Left lobe of liver (tissue), 2 donors: ENCODE results near the gene LAMC3. TPM values are rescaled to one million over a fixed set of nuclear protein-coding genes. Genes with fewer than 3 reads are reported as not detected.
A peak's percentile ranks its signal among the peaks of the same experiment; 100 is the strongest.
"Not testable (repeated sequence)": the region's sequence is repeated elsewhere in the genome, so short reads cannot be mapped to it uniquely, and the experiment has no call there.

Experiments used
- ATAC-seq: fragments of 200-7000 bp; cut with Tn5 transposase; one replicate; pipeline ENCODE4 v1.9.1; 2020; ENCODE audit warnings: mild to moderate bottlenecking, moderate library complexity
- DNase-seq: peaks from one replicate; pipeline ENCODE4 v3.0.0-alpha.2; 2020; ENCODE audit warnings: low spot score
- total RNA-seq: library from RNA; stranded (reverse); gene quantifications from one replicate; pipeline ENCODE4 v1.2.1, GENCODE V29; 2021
- donor health status: DM: no; HTN: no; CAD: no; lungs with moderate emphysema.
- donor health status: DM: no; HTN: yes; CAD: no.

The LAMC3 gene
- total RNA-seq, 1 donor from 2014 or later: 7.1 TPM

DNA sequence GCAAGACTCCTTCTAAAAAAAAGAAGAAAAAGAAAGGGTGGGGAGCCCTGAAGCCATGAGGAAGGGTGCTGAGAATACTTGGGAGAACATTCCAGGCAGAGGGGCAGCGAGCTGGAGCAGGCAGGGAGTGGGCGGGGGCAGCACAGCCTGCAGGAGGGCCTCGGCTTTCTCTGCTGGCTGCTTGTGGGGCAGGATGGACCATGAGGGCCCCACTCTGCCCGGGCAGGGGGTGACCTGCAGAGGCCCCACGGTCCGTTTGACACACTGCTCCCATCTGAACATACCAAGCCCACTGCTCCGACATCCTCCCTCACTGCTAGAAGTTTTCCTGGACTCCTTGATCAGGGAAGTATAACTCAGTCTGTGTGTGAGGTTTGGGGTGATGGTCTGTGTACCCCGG is 104.7 kb downstream of the LAMC3 start:
- DNase-seq: no peak
- no peak for ATAC-seq

DNA sequence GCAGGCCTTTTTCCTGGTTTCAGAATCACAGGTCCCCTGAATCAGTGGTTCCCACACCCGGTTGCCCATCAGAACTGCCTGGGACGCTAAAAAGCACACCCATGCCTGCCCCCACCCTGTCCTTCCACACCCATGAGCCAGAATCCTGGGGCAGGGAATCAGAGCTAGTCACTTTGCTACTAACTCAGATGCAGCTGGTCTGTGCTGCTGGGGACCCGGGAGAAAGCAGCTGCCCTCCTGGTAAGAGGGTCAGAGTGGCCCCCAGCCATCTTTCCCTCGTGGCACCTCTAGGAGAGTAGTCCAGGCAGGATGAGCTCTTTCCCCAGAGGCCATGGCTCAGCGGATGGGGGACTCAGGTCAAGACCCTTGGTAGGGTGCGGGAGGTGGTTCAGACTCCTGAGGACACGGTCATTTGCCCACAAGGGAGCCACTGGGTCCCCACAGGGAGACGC is 105.1 kb downstream of the LAMC3 start:
- ATAC-seq: no peak
- no peak for DNase-seq

DNA sequence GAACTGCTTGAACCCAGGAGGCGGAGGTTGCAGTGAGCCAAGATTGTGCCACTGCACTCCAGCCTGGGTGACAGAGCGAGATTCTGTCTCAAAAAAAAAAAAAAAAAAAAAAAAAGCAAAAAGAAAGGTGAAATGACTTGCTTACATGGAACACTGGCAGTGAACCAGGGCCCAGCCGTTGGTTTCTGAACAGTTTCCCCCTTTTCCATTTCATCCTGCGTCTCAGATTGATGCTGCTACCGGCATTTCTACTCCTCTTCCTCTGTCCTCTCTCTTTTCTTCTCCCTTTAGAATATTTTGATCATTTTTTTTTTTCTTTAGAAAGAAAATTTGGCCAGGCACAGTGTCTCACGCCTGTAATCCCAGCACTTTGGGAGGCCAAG is 106.4 kb downstream of the LAMC3 start:
- not testable (repeated sequence) for DNase-seq, ATAC-seq

DNA sequence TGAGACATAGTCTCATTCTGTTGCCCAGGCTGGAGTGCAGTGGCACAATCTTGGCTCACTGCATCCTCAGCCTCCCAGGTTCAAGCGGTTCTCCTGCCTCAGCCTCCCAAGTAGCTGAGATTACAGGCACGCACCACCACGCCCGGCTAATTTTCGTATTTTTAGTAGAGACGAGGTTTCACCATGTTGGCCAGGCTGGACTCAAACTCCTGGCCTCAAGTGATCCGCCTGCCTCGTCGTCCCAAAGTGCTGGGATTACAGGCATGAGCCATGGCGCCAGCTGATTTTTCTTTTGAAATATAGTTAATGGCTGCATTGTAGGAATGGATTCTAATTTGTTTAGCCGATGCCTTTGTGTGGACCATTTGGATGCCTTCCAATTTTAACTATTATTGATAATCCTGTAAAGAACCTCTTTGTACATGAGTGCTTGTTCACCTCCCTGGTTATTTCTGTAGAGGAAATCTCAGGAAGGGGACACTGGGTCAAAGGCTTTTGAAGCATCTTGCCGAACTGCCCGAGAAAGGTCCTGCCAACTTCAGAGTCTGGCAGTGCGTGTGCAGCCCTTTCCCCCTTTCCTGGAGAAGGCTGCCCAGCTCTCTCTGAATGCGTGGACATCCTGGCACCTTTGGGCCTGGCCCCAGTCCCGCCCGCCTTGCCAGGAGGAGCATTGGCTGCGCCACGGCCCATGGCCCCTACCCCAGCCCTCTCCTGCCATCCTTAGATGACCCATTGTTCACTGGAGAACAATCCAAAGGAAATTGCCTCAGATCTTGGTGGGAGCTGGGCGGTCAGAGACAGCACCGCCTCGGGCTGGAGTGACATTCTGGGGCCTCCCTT is 107.5 kb downstream of the LAMC3 start:
- peak; percentile 18 for ATAC-seq
- DNase-seq: peak; percentile 42

DNA sequence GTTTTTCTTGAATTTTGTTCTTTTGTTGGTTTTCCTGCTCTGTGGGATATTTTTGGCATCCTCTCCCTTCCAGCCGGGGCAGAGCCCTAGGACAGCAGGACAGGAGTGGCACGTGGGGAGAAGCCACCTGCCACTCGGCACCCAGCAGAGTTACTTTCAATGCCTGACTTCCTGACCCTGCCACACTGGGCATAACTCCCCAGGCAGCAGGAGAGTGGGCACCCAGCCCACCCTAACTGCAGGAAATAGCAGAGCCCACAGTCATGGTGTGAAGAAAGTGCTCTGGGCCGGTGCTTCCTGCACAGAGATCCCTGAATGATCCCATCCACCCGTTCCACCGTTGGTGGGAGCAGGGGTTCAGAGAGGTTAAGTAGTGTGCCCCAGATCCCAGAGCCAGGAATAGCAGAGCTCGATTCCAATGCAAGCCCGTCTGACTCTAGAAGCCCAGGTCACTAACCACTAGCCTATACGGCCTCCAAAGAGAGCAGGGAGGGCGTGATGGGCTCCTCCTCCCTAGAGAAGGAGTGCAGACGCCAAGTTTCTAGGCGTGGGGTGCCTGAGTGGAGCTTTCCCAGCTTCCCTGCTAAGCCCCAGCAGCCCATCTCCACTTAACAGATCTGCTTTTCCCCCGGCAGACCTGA is 108.3 kb downstream of the LAMC3 start:
- DNase-seq: peak; percentile 34
- ATAC-seq: no peak

DNA sequence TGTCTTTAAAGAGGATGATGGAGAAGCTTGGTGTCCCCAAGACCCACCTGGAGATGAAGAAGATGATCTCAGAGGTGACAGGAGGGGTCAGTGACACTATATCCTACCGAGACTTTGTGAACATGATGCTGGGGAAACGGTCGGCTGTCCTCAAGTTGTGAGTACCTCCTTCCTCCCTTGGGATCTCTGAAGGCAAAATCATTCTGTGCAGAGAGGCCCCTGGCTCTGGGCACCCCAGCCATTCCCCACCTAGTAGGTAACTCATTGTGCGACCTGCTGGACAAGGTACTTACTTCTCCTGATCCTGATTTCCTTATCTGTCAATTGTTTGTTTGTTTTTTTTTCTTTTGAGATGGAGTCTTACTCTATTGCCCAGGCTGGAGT is 108.8 kb downstream of the LAMC3 start:
- DNase-seq (peak; percentile 19), ATAC-seq (no peak)

DNA sequence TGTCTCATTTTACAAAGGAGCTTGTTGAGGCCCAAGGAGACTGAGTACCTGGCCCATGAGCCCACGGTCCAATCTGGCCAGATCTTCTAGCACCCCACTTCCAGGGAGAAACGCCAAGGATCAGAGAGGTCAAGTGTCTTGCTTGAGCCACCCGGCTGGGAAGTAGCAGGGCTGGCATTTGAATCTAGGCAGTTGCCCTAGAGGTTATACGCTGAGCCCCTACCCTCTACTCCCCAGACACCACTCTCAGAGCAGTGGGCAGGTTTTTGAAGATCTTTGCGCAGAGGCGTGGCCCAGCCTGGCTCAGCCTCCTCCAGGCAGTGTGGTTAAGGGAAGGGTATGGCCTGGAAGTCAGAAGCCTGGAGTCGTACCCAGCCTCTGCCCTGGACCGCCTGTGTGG is 110.6 kb downstream of the LAMC3 start:
- peak; percentile 35 for DNase-seq
- no peak for ATAC-seq

DNA sequence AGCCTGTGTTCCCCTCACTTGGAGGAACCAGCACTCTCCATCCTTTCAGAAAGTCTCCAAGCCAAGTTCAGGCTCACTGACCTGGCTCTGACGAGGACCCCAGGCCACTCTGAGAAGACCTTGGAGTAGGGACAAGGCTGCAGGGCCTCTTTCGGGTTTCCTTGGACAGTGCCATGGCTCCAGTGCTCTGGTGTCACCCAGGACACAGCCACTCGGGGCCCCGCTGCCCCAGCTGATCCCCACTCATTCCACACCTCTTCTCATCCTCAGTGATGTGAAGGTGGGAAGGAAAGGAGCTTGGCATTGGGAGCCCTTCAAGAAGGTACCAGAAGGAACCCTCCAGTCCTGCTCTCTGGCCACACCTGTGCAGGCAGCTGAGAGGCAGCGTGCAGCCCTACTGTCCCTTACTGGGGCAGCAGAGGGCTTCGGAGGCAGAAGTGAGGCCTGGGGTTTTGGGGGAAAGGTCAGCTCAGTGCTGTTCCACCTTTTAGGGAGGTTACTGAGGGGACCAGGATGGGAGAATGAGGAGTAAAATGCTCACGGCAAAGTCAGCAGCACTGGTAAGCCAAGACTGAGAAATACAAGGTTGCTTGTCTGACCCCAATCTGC is 111.8 kb downstream of the LAMC3 start:
- ATAC-seq: no peak
- DNase-seq: no peak

DNA sequence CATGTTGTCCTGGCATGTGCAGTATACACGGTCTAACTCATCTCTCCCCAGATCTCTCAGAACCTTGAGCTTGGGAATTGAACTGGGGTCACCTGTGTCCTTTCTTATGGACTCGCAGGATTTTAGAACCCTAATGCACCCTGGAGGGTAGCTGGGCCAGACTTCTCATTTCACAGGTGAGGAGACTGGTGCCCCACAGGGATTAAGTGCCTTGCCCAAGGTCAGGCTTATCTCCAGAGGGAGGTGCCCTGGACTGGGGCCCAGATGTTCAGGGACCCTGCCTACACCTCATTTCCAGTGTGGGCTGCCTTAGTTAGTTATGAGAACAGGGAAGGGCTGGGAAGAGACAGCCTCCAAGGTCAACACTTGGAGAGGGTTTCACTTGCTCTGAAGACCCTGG is 112.4 kb downstream of the LAMC3 start:
- DNase-seq: no peak
- no peak for ATAC-seq

DNA sequence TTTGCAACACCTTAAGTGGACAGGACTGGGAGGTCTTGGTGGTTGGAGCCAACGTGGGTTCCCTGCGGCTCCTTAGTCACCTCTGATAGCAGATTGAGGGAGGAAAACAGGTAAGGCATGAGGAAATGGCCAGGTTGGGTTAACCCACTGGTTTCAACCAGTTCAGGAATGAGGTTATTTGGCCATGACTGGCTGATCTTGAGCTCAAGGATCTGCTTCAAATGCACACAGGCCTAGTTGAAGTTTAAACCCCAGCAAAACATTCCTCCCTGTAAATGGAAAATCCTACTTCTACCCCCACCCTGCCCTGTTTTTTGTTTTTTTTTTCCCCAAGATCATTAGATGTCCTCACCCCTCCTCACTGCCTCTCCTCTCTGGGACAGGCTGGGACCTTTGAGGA is 113.2 kb downstream of the LAMC3 start:
- DNase-seq (peak; percentile 28), ATAC-seq (no peak)

DNA sequence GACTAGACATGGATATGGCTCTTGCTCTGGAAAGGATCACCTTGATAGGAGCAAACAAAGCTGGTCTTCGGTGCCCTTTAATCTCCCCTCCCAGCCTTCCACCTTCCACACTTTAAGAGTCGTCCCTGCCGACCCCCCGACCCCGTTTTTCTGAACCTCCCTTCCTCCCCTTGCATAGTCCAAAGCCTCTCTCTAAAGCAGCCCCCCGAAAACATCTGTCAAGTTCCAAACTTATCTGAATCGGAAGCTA is 116.0 kb downstream of the LAMC3 start:
- DNase-seq: no peak

DNA sequence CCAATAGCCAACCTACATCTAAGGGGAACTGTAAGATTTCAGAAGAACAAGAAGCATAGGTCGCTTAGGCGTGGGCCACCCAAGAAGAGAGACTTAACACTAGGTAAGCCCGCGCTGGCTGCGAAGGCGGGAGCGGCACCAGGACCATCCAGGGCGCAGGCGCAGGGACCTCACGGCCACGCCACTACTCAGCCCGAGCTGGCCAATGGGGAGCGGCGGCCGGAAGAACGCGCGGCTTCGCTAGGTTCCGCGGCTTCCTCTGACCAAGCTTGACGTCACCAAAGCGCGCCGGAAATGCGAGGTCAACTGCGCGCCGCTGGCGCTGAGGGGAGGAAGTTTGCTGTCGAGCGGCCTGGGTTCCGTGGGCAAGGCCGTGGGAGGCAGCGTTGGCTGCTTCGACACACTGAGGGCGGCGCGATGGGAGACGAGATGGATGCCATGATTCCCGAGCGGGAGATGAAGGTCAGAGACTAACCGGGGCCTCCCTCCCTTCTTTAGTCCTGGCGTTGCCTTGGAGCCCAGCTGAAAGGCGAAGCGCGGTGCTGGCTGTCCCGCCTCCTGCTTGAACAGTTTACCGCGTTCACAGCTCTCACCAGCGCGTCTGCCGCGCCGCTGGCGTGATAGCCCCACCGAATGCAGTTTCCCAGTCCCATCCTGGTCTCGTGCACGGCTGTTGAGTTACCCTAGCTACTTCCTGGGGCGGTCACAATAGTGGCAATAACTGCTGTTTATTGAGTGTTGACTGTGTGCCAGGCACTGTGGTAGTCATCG is 116.5 kb downstream of the LAMC3 start, which contains the start of gene NUP214:
Gene NUP214 (plus strand): TSS at position 299 of the 771 bp plus-strand sequence. CDS start 119 bp downstream, at position 418.
- DNase-seq (peak; percentile 99), ATAC-seq (peak; percentile 95)

More for the DNA sequence above, 116.0 kb downstream of the LAMC3 start:
- ATAC-seq: peak; percentile 6

DNA sequence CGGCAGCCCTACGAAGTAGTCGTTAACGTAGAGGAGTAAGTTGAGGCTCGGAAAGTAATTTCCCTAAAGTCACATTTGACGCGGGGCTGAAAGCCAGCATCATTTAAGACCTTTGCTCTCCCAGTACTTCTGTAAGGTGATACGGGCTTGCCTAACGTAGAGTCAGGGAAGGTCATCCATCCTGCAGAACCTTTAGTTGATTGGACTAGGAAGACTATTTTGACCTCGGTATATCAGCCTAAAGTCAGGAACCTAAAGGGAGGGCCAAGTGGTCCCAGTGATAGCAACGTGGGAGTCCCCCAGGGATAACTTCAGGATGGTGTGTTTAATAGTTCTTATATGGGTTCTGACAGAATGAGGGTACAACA is 117.1 kb downstream of the LAMC3 start:
- ATAC-seq: peak; percentile 62
- DNase-seq: no peak

DNA sequence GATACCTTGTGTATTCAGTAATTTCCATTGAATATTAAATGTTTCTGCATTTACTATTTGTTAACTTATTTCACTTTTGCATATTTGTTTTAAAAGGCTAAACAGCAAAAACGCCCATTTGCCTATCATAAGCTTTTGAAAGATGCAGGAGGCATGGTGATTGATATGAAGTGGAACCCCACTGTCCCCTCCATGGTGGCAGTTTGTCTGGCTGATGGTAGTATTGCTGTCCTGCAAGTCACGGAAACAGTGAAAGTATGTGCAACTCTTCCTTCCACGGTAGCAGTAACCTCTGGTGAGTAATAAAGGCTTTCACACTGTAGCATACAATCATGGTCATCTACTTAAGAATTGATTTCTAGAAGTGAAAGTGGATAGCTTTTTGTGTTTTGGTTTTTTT is 120.2 kb downstream of the LAMC3 start:
- DNase-seq (no peak), ATAC-seq (no peak)

DNA sequence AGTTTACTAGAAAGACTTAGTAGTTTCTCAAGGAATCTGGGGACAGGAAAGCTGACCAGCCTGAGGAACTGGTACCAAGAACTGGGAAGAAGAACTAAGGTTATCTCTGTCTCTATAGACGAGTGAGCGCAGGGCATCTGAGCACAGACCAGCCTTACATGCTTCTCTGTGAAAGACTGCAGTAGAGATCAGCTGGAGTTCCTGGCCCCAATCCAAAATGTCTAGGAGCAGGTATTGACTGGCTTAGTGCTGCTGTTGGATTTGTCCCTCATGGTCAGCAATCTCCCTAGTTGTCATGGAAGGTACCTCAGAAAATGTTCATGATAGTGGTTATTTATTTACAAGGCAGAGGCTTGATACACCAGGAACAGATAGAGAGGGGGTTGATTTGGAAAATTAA is 129.7 kb downstream of the LAMC3 start:
- no peak for ATAC-seq
- DNase-seq: no peak

DNA sequence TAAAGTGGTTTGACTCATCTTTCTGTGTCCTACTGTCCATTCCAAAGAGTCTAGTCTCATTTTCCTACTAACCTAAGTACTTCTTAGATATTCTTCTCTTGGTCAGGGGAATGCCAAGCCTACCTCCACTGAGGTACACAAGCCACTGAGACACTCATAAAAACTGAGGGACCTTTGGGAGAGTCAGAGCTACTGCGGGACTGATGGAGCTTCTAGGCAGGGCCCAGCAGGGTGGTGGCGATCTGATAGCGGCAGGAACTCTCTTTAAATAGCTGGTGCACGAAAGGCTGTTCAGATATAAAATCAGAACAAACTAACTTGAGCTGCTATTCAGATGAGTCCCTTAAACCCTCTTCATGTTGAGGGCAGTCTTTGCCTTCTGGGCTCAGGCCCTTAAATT is 131.1 kb downstream of the LAMC3 start:
- no peak for ATAC-seq
- DNase-seq: no peak

DNA sequence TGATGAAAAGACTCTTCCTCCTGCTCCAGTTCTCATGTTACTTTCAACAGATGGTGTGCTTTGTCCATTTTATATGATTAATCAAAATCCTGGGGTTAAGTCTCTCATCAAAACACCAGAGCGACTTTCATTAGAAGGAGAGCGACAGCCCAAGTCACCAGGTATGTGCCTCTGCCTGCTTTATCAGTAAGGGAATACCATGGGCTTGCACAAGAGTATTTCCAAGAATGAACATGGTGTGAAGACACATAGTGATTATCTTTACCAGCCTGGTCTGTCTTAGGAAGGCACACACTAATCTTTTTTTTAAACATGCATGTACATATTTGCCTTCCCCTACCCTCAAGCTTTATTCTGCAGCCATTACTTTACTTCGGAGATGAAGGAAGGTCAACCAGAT is 131.6 kb downstream of the LAMC3 start:
- no peak for DNase-seq
- ATAC-seq: no peak

DNA sequence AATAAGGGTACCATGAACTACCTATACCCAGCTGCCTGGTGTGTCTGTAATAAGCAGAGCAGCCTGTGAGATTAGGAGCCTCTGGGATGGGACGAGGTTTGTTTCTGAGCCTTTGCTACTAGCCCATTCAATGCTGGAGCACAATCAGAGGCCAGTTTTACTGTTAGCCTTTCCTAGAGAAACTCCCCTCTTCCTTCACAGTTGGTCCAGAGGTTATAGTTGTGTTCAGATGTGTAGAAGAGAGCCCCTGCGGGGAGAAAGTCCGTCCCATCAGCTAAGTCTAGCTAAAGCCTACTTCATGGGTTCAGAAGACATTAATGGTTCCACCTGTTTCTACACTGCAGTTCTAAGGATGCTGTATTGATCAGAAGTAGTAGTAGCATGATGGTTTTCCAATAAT is 133.2 kb downstream of the LAMC3 start:
- no peak for DNase-seq

More for the DNA sequence above, 133.2 kb downstream of the LAMC3 start:
- ATAC-seq: no peak
